ENCODE results near the gene RHEB. TPM values are rescaled to one million over a fixed set of nuclear protein-coding genes. Genes with fewer than 3 reads are reported as not detected.
A peak's percentile ranks its signal among the peaks of the same experiment; 100 is the strongest.

The RHEB gene
- total RNA-seq, 1 donor from 2014 or later = 113 TPM

DNA sequence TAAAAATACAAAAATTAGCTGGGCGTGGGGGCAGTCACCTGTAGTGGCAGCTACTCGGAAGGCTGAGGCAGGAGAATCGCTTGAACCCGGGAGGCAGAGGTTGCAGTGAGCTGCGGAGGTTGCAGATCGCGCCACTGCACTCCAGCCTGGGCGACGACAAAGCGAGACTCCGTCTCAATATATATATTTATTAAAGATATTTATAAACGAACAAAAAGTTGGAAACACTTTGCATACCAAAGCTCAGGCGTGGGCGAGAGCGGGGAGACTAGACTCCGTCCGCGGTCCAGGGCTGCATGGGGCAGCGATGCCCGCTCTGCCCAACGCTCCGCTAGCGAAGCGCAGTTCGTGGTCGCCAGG lies 71.8 kb downstream of the RHEB start:
- intact Hi-C loops (cut with micrococcal nuclease) = loop anchor here (5.0 to 10.0 kb wide), 2 partner anchors 83 to 309 kb away; no protein-coding TSS in a partner anchor
- H3K27me3 ChIP-seq (ENCODE audit: low read depth) = no peaks in the 10 kb centered on the region
- H3K4me3 ChIP-seq = peak overlapping the region; percentile 72
- peaks cover 10% of the 10 kb centered on the region for H3K4me1 ChIP-seq
- no peak overlapping the region for H3K27ac ChIP-seq (replicated peaks)
- DNase-seq = no peak
- H3K36me3 ChIP-seq = no peaks in the 10 kb centered on the region
- H3K9me3 ChIP-seq (replicated peaks) = no peaks in the 10 kb centered on the region
- TF ChIP-seq, protein P1, sequence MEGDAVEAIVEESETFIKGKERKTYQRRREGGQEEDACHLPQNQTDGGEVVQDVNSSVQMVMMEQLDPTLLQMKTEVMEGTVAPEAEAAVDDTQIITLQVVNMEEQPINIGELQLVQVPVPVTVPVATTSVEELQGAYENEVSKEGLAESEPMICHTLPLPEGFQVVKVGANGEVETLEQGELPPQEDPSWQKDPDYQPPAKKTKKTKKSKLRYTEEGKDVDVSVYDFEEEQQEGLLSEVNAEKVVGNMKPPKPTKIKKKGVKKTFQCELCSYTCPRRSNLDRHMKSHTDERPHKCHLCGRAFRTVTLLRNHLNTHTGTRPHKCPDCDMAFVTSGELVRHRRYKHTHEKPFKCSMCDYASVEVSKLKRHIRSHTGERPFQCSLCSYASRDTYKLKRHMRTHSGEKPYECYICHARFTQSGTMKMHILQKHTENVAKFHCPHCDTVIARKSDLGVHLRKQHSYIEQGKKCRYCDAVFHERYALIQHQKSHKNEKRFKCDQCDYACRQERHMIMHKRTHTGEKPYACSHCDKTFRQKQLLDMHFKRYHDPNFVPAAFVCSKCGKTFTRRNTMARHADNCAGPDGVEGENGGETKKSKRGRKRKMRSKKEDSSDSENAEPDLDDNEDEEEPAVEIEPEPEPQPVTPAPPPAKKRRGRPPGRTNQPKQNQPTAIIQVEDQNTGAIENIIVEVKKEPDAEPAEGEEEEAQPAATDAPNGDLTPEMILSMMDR (IDR thresholded peaks at IDR 0.05; ENCODE audit: borderline replicate concordance) = no peak

DNA sequence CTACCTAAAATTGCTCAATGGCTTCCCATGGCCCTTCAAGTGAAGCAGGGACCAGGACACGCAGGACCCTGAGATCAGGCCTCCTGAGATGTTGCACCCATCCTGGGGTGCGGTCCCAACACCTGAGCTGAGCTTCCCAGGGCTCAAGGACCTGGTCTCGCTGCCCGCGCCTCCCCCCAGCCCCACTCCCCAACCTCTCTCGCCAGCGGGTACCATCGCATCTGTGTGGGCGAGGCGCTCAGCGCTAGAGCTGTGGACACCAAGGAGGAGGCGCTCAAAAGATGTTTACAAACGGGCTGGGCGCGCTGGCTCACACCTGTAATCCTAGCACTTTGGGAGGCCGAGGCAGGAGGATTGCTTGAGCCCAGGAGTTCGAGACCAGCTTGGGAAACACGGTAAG lies 72.4 kb downstream of the RHEB start:
- H3K4me3 ChIP-seq = no peak overlapping the region
- peaks cover 10% of the 10 kb centered on the region for H3K4me1 ChIP-seq
- H3K36me3 ChIP-seq = no peaks in the 10 kb centered on the region
- H3K9me3 ChIP-seq (replicated peaks) = no peaks in the 10 kb centered on the region
- intact Hi-C loops (cut with micrococcal nuclease) = loop anchor here (5.0 to 10.0 kb wide), 2 partner anchors 83 to 310 kb away; no protein-coding TSS in a partner anchor
- H3K27ac ChIP-seq (replicated peaks) = no peak overlapping the region
- no peak for DNase-seq
- H3K27me3 ChIP-seq (ENCODE audit: low read depth) = no peaks in the 10 kb centered on the region
- TF ChIP-seq, protein P1 (IDR thresholded peaks at IDR 0.05; ENCODE audit: borderline replicate concordance) = no peak

DNA sequence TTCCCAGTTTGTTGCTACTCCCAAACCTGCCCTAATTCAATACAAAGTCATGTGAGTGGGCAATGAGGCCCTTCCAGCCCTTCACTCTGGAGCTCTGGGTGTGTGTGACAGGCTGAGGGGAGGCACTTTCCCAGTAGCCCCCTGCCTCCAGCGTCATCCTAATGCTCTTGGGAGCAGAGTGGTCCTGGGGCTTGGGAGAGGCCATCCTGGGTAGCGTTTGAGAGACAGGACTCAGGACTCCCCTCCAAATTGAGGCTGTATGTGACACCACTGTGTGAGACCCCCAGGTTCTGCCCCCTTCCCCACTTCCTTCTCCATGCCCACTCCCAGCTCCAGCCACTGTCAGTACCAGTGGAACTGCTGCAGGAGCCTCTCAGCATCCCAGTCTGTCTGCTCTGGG lies 73.3 kb downstream of the RHEB start:
- Histone ChIP-seq H3K9me3 (replicated peaks) (no peaks in the 10 kb centered on the region), H3K27me3 (ENCODE audit: low read depth) (no peaks in the 10 kb centered on the region), H3K36me3 (no peaks in the 10 kb centered on the region), H3K4me1 (peaks cover 10% of the 10 kb centered on the region), H3K4me3 (no peak overlapping the region), H3K27ac (replicated peaks) (no peak overlapping the region)
- intact Hi-C loops (cut with micrococcal nuclease) = loop anchor here (5.0 to 10.0 kb wide), 2 partner anchors 82 to 311 kb away; no protein-coding TSS in a partner anchor
- no peak for DNase-seq
- TF ChIP-seq, protein P1 (IDR thresholded peaks at IDR 0.05; ENCODE audit: borderline replicate concordance) = no peak

DNA sequence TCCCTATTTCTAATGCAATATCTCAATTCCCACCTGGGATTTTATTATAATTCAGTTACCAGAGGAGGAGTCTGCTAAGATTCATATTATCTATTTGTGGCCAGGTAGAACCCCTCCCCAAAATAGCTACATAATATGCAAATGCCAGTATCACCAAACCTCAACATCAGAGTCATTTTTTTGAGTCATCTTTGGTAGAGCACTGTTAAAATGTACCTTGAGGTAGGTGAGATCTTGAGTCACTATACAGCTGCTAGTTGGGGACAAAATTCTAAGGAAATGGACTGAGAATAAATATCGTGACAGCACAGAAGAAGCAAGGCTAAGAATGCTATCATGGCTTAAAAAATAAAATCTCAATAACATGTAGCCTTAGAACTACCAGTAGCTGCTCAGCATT lies 75.1 kb downstream of the RHEB start:
- DNase-seq = no peak
- Histone ChIP-seq H3K9me3 (replicated peaks) (no peaks in the 10 kb centered on the region), H3K27ac (replicated peaks) (no peak overlapping the region), H3K27me3 (ENCODE audit: low read depth) (peaks cover 10% of the 10 kb centered on the region), H3K36me3 (no peaks in the 10 kb centered on the region), H3K4me3 (no peak overlapping the region), H3K4me1 (peaks cover 16% of the 10 kb centered on the region)
- intact Hi-C loops (cut with micrococcal nuclease) = loop anchor here (5.0 to 10.0 kb wide), 2 partner anchors 80 to 313 kb away; no protein-coding TSS in a partner anchor
- TF ChIP-seq, protein P1 (IDR thresholded peaks at IDR 0.05; ENCODE audit: borderline replicate concordance) = no peak

DNA sequence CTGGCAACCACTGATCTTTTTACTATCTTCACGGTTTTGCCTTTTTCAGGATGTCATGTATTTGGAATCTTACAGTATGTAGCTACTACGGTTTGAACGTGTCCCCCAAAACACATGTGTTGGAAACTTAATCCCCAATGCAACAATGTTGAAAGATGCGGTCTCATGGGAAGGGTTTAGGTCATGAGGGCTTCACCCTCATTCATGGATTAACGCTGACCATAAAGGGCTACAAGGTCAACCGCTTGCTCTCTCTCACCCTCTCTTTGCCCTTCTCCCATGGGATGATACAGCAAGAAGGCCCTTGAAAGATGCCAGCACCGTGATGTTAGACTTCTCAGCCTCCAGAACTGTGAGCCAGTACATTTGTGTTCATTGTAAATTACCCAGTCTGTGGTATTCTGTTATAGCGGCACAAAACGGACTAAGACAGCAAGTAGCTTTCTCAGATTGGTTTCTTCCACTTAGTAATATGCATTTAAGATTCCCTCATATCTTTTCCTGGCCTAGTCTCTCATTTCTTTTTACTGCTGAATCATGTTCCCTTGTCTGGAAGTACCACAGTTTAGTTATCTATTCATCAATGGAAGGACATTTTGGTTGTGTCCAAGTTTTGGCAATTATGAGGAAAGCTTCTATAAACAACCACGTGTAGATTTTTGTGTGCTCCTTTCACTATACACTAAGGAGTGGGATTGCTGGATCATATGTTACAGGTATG lies 76.8 kb downstream of the RHEB start:
- TF ChIP-seq, protein P1 (IDR thresholded peaks at IDR 0.05; ENCODE audit: borderline replicate concordance) = no peak
- Histone ChIP-seq H3K36me3 (no peaks in the 10 kb centered on the region), H3K4me1 (peaks cover 10% of the 10 kb centered on the region), H3K9me3 (replicated peaks) (no peaks in the 10 kb centered on the region), H3K27me3 (ENCODE audit: low read depth) (peaks cover 27% of the 10 kb centered on the region), H3K27ac (replicated peaks) (no peak overlapping the region), H3K4me3 (no peak overlapping the region)
- intact Hi-C loops (cut with micrococcal nuclease) = loop anchor here (10.0 kb wide), 1 partner anchor 78 kb away; no protein-coding TSS in a partner anchor
- no peak for DNase-seq

Measured in left ventricle myocardium inferior (tissue), 1 donor.